Ectodermal cell (in vitro differentiated cells): ENCODE data around the gene ALDH1L2. TPM values are rescaled to one million over a fixed set of nuclear protein-coding genes. Genes with fewer than 3 reads are reported as not detected.

ENCODE experiments used
- H3K27ac ChIP-seq: 2 replicates; pipeline ENCODE4 v1.7.0; 2013; ENCODE audit warnings: mild to moderate bottlenecking, low read depth, low read length; ENCODE audit not compliant: insufficient read depth, poor library complexity, severe bottlenecking
- H3K27me3 ChIP-seq: 2 replicates; pipeline ENCODE4 v1.7.0; 2013; ENCODE audit warnings: mild to moderate bottlenecking, low read length; ENCODE audit not compliant: insufficient read depth, control insufficient read depth, poor library complexity, severe bottlenecking
- H3K36me3 ChIP-seq: one replicate; pipeline ENCODE4 v1.7.0; 2013; ENCODE audit warnings: low read length; ENCODE audit not compliant: control insufficient read depth, insufficient read depth
- H3K4me1 ChIP-seq: one replicate; pipeline ENCODE4 v1.7.0; 2013; ENCODE audit warnings: low read length; ENCODE audit not compliant: control insufficient read depth, insufficient read depth
- H3K4me3 ChIP-seq: 2 replicates; pipeline ENCODE4 v1.7.0; 2013; ENCODE audit warnings: low read depth, low read length, control low read depth; ENCODE audit not compliant: insufficient read depth
- H3K9me3 ChIP-seq: 2 replicates; pipeline ENCODE4 v1.7.0; 2013; ENCODE audit warnings: mild to moderate bottlenecking, low read length, moderate library complexity; ENCODE audit not compliant: control insufficient read depth
- WGBS, 2 experiments: methylation state at CpG; one replicate each; pipeline ENCODE4 v1.1.7; 2013; ENCODE audit warnings: missing lambda C conversion rate in 2 of 2; 5-methylcytosine and 5-hydroxymethylcytosine counted together
- polyA plus RNA-seq, 4 experiments: library from polyadenylated mRNA; stranded (reverse); fragments of 50-300 nt; gene quantifications; one replicate each; pipeline ENCODE4 v1.2.3, GENCODE V29; 2013

The ALDH1L2 gene
- polyA plus RNA-seq (2013, experiment 1 of 4), result 1.8 TPM
- polyA plus RNA-seq (2013, experiment 2 of 4), result 1.1 TPM
- polyA plus RNA-seq (2013, experiment 3 of 4), result 0.64 TPM
- 0.69 TPM for polyA plus RNA-seq (2013, experiment 4 of 4)

DNA sequence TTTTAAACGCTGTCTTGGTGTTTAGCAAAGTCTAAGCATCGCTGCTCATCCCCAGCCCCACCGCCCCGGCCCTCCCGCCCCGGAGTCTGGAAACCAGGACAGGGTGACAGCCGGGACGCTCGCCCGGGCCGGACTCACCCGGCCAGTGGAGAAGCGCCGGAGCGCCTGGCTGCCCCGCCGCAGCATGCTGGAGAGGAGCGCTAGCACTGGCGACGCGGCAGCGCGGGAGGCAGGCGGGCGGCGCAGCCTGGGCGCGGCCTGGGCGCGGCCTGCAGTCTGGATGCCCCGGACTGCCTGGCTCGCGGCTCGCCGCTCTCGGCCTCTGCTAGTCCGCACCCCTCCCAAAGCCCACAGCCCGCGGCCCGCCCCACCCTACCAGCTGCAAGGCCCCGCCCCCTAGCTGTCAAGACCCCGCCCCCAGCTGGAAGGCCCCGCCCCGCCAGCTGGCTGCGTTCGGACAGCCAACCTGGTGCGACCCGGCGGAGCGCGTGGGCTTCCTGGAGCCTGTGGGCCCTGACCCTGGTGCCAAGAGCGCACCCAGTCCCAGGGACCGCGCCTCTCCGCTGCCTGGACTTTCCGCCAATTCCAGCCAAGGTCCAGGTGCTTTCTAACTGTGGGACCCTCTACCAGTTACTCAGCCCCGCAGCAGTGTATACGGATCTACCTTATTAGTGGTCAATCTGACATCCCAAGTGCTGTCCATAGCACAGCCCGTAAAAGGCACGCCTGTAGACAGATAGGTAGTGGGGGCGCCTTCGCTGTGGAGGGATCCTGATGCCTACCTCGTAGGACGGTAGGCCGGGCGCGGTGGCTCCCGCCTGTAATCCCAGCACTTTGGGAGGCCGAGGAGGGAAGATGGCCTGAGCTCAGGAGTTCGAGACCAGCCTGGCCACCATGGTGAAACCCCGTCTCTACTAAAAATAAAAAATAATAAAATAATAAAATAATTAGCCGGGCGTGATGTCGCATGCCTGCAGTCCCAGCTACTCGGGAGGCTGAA, at the start of gene ALDH1L2:
ALDH1L2 (minus strand) TSS at position 208 of the 1,000 bp plus-strand sequence; CDS start at position 186, 22 bp downstream.
- Histone ChIP-seq H3K4me1 (no peaks in the 10 kb centered on the region), H3K36me3 (no peaks in the 10 kb centered on the region), H3K27me3 (peaks cover 23% of the 10 kb centered on the region), H3K4me3 (peak within 1 kb of the TSS; percentile 35), H3K9me3 (no peaks in the 10 kb centered on the region), H3K27ac (no peak within 1 kb of the TSS)
- WGBS, 2 experiments, result 28 to 29% methylated on average over 74 of the region's 75 CpGs

DNA sequence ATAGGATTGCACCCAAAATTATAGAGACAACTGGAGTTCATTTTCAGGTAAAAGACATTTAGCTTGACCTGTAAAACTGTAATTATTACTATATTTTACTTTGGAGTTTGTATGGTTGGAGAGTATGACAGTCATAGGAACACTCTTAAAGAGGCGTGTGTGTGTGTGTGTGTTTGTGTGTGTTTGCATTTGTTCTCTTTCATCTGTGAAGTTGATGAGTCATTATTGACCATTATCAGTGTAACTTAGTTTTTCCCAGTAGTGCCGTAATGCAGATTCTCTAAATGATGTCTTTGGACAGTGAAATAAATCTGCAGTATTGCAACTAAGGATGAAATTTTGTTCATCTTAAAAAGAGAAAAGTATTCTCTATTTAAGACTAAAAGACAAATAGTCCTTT, 36.3 kb upstream of the ALDH1L2 start:
- WGBS, 2 experiments, result 95 to 100% methylated on average over 2 of the region's 2 CpGs
- Histone ChIP-seq H3K4me1 (no peaks in the 10 kb centered on the region), H3K27me3 (no peaks in the 10 kb centered on the region), H3K27ac (no peak overlapping the region), H3K36me3 (peaks cover 20% of the 10 kb centered on the region), H3K9me3 (no peaks in the 10 kb centered on the region), H3K4me3 (no peak overlapping the region)

DNA sequence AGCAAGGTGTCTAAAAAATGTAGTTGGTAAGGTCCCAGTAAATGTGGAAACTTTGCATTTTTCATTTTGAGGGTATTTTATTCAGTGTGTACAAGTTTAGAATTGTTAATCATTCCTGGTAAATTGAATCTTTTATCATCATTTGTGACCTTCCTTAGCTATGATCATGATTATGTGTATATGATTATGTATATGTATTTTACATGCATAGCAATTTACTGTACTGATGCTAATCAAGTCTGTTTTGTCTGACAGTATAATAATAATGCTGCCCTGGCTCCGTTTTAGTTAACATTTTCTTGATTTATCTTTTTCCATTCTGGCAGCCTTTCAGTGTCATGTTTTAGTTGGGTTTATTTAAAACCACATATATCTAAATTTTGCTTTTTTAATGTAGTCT, 32.7 kb upstream of the ALDH1L2 start:
- Histone ChIP-seq H3K4me1 (no peaks in the 10 kb centered on the region), H3K27me3 (no peaks in the 10 kb centered on the region), H3K4me3 (no peak overlapping the region), H3K36me3 (peaks cover 15% of the 10 kb centered on the region), H3K27ac (no peak overlapping the region), H3K9me3 (no peaks in the 10 kb centered on the region)
- WGBS, 2 experiments, result 88% methylated on average over 1 of the region's 1 CpG

DNA sequence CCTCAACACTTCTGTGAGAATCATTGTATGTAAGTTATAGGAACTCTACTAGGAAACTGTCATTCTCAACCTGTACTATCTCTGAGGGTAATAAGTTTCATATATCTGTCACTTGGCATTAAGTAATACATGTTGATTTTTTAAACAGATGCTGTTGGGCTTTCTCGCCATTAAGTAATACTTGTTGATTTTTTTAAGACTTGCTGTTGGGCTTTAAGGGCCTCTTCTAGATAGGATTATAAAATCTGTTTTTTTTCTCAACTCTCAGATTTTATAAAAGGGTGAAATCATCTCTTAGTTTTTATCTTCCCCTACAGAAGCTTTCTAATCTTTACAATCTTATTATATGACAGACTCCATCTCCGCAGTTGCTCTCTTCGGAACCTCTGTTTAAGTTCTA, 28.8 kb upstream of the ALDH1L2 start:
- no peaks in the 10 kb centered on the region for H3K9me3 ChIP-seq
- WGBS, 2 experiments, result 100% methylated on average over 1 of the region's 3 CpGs
- peaks cover 15% of the 10 kb centered on the region for H3K36me3 ChIP-seq

DNA sequence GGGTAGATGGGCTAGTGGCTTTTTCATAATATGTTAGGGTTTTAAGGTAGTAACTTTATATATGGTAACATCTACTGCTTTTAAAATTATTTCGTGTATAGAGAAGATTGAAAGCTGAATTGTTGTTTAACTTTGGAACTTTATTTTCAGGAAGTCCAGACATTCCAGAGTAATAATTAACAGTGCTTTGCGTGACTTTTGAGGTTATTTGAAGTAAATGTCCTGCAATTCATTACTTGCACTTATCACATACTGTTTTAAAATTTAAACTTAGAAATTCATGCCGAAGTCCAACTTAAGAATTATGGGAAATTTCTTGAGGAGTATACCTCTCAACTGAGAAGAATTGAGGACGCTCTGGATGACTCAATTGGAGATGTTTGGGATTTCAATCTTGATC, 26.6 kb upstream of the ALDH1L2 start:
- peaks cover 4% of the 10 kb centered on the region for H3K27me3 ChIP-seq
- H3K4me3 ChIP-seq, result no peak overlapping the region
- WGBS, 2 experiments, result 87 to 98% methylated on average over 3 to 4 of the region's 4 CpGs
- peaks cover 13% of the 10 kb centered on the region for H3K4me1 ChIP-seq
- peaks cover 6% of the 10 kb centered on the region for H3K36me3 ChIP-seq
- H3K27ac ChIP-seq, result no peak overlapping the region
- H3K9me3 ChIP-seq, result no peaks in the 10 kb centered on the region

More for the DNA sequence above, 28.8 kb upstream of the ALDH1L2 start:
- Histone ChIP-seq H3K27me3 (no peaks in the 10 kb centered on the region), H3K4me1 (peaks cover 13% of the 10 kb centered on the region), H3K4me3 (no peak overlapping the region), H3K27ac (no peak overlapping the region)

DNA sequence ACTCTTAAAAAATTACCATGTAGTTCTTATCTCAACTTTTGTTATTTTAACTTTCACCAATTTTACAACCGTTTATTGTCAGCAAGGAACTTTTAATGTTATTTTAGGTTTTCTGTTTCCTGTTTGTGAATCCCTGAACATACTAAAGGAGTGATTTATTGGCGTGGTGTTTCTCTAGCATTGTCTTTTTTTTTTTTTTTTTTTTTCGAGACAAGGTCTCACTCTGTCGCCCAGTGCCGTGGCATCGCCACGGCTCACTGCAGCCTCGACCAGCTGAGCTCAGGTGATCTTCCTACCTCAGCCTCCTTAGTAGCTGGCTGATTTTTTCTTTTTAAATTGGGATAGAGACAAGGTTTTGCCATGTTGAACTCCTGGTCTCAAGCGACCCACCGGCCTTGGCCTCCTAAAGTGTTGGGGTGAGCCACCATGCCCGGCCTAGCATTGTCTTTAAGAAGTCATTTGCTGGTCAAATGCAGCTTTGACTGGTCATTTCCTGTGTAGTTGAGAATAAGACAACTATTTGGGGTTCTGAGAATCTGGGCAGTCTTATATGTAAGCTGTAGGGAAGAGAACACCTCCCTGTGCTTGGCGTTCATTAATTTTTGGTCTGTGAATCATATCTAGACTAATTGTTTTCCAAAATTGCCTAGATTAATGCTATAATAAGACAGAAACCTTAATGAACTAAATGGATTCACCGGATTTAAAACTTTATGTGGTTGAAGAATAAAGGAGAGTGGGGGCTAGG, 25.4 kb upstream of the ALDH1L2 start:
- Histone ChIP-seq H3K9me3 (no peaks in the 10 kb centered on the region), H3K4me3 (peak overlapping the region; percentile 16), H3K27me3 (peaks cover 4% of the 10 kb centered on the region), H3K27ac (no peak overlapping the region), H3K36me3 (no peaks in the 10 kb centered on the region), H3K4me1 (peaks cover 13% of the 10 kb centered on the region)
- 40 to 41% methylated on average over 10 to 11 of the region's 13 CpGs for WGBS, 2 experiments

DNA sequence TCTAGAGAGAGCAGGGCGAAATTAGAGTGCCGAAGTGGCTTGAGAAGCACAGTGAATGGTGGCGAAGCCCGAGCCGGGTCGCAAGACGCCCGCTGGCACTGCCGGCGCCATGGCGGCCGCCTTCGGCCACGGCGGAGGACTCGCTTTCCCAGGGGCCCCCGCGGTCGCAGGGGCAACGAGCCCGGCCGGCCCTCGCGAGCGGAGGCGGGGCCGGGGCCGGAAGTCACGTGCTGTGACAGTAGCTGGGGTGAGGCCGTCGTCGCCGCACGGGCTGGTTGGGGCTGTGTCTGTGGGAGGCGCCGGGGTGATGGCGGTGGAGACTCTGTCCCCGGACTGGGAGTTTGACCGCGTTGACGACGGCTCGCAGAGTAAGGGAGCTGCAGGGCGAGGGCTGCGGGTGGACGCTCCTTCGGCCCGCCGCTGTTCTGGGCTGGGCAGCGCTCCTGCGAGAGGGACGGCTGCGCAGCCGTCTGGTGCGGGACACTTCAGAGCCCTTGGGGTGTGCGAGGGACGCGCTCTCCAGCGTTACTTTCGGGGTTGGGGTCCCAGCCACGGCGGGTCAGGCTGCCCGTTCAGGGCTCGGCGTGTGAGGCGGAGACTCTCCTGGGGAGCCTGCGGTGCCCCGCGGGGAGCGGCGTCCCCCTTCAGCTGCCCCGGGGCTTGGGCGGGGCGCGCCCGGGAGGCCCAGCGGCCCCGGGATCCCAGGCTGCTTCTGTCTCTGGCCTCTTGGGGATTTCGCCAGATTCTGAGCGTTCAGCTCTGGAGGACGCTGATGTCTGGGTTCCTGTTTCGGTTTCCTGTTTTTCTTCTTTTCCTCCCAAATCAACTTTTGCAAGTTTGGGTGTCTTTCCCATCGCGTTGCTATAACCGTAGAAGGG, 23.5 kb upstream of the ALDH1L2 start, which contains the start of gene WASHC4:
WASHC4 (plus strand) TSS at position 238 of the 878 bp plus-strand sequence; CDS start at position 308, 70 bp downstream.
- H3K9me3 ChIP-seq, result no peaks in the 10 kb centered on the region
- 0% methylated on average over 85 of the region's 85 CpGs for WGBS, 2 experiments

DNA sequence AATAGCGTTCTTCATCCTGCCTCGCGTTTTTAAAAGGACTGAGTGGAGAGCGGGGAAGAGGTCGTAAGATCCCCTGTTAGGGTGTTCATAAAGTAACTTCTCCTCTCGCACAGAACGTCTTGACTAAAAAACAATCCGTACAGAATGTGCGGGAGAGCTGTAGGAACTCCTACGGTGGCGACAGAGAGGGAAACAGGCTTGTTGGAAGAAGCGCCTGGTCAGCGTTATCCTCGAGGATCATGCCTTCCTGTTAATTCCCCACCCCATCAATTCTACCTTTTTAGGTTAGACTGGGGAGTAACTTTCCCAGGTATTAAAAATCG, 22.9 kb upstream of the ALDH1L2 start:
- peaks cover 13% of the 10 kb centered on the region for H3K4me1 ChIP-seq
- WGBS, 2 experiments, result 3 to 6% methylated on average over 15 of the region's 15 CpGs
- H3K27me3 ChIP-seq, result peaks cover 4% of the 10 kb centered on the region
- no peaks in the 10 kb centered on the region for H3K9me3 ChIP-seq
- peak overlapping the region; percentile 3 for H3K27ac ChIP-seq
- H3K4me3 ChIP-seq, result peak overlapping the region; percentile 88
- H3K36me3 ChIP-seq, result no peaks in the 10 kb centered on the region

More for the DNA sequence above, 23.5 kb upstream of the ALDH1L2 start, which contains the start of gene WASHC4:
- H3K4me1 ChIP-seq, result peaks cover 13% of the 10 kb centered on the region
- H3K36me3 ChIP-seq, result no peaks in the 10 kb centered on the region
- H3K27ac ChIP-seq, result peak within 1 kb of the TSS; percentile 70
- H3K27me3 ChIP-seq, result peaks cover 4% of the 10 kb centered on the region
- H3K4me3 ChIP-seq, result peak within 1 kb of the TSS; percentile 88

DNA sequence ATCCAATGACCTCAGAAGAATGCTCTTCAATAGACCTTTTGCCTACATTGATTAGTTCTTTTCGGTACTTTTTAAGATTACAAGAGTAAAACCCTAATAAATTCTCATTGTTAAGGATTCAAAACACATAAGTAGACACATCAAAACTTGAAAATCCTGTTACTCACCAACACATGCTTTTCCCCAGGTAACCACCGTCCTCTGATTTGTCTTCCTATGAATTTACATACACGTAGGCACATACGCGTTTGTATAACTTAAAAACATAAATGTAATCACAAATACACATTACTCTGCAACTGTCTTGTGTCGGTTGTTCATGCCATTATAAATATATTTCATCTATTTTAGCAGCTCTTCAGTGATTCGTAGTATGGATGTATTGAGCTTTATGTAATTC, 22.4 kb upstream of the ALDH1L2 start:
- H3K36me3 ChIP-seq, result no peaks in the 10 kb centered on the region
- WGBS, 2 experiments, result 75 to 80% methylated on average over 6 of the region's 7 CpGs
- no peaks in the 10 kb centered on the region for H3K9me3 ChIP-seq
- H3K27ac ChIP-seq, result no peak overlapping the region
- H3K4me1 ChIP-seq, result peaks cover 13% of the 10 kb centered on the region
- peak overlapping the region; percentile 88 for H3K4me3 ChIP-seq
- H3K27me3 ChIP-seq, result peaks cover 4% of the 10 kb centered on the region
